Transverse colon (tissue), 4 donors: ENCODE measurements around the gene JAM3. TPM values are rescaled to one million over a fixed set of nuclear protein-coding genes. Genes with fewer than 3 reads are reported as not detected.
A peak's percentile ranks its signal among the peaks of the same experiment; 100 is the strongest.

Experiments used
- DNase-seq: peaks from one replicate; pipeline ENCODE4 v3.0.0-alpha.2; 2019
- H3K27ac ChIP-seq, 4 donors: fragments of 200-600 bp; sonication (generic); 2 replicates each; pipeline ENCODE4 v1.5.1; 2016 to 2018; ENCODE audit warnings: inconsistent platforms in 4 of 4
- H3K27me3 ChIP-seq: fragments of 200-600 bp; sonication (generic); 2 replicates; pipeline ENCODE4 v1.5.1; 2017; ENCODE audit warnings: inconsistent platforms
- H3K36me3 ChIP-seq, 4 donors: fragments of 200-600 bp; sonication (generic); 2 replicates each; pipeline ENCODE4 v1.5.1; 2017 to 2019; ENCODE audit warnings: inconsistent platforms in 4 of 4
- H3K4me1 ChIP-seq, 4 donors: fragments of 200-600 bp; sonication (generic); 2 replicates each; pipeline ENCODE4 v1.5.1; 2017 to 2020; ENCODE audit warnings: inconsistent platforms in 4 of 4
- H3K4me3 ChIP-seq, 4 donors: fragments of 200-600 bp; sonication (generic); 1 replicate in 1 of 4; 2 replicates in 3 of 4; pipeline versions ENCODE4 v1.5.1 to v1.6.1; 2017 to 2019; ENCODE audit warnings: inconsistent platforms in 4 of 4
- H3K9me3 ChIP-seq, 2 donors: fragments of 200-600 bp; sonication (generic); 2 replicates each; pipeline ENCODE4 v1.5.1; 2017 to 2019; ENCODE audit warnings: inconsistent platforms in 2 of 2
- EP300 ChIP-seq: sonication (generic); formaldehyde crosslinking; IDR thresholded peaks from one replicate; pipeline ENCODE4 v1.6.1; 2017; ENCODE audit warnings: antibody characterized with exemption, low read depth
- POLR2A ChIP-seq: fragments of 450-650 bp; IDR thresholded peaks from one replicate; pipeline ENCODE4 v1.6.1; 2016; ENCODE audit warnings: antibody characterized with exemption, mild to moderate bottlenecking, moderate library complexity
- POLR2AphosphoS5 ChIP-seq, 3 donors: sonication (generic); formaldehyde crosslinking; IDR thresholded peaks; one replicate each; pipeline ENCODE4 v1.6.1; 2016; ENCODE audit warnings: antibody characterized with exemption in 3 of 3
- WGBS, 2 donors: methylation state at CpG; one replicate each; pipeline ENCODE4 v1.1.5; 2018; ENCODE audit warnings: low coverage in 1 of 2; 5-methylcytosine and 5-hydroxymethylcytosine counted together
- in situ Hi-C, 4 donors: fragments of 200-750 bp; cut with MboI; loops; one replicate each; pipeline versions ENCODE4 v1.15.0 to v1.15.1; 2017; ENCODE audit warnings: low sequenced_read_pairs in 3 of 4, low pct_ligation_motif_present in 1 of 4, low pct_unique_long_range_greater_than_20kb in 1 of 4
- intact Hi-C: fragments of 100-400 bp; cut with DNase I; formaldehyde crosslinking; loops from one replicate; pipeline ENCODE4 v1.15.1; 2023; ENCODE audit warnings: low total_unique reads
- total RNA-seq, 4 donors: library from RNA; depleted of rRNA; stranded (reverse); fragments of >200 nt; gene quantifications; one replicate each; pipeline ENCODE4 v1.1.0, GENCODE V29; 2016
- TF ChIP-seq, protein P1 (sequence below), 5 experiments: fragments of 200-600 bp in 3 of 5; fragments of 450-650 bp in 2 of 5; sonication (generic) in 3 of 5; IDR thresholded peaks; 1 replicate in 2 of 5; 2 replicates in 3 of 5; pipeline ENCODE4 v1.5.1; 2016 to 2017; ENCODE audit warnings: antibody characterized with exemption in 5 of 5, inconsistent platforms in 3 of 5, mild to moderate bottlenecking in 2 of 5, moderate library complexity in 1 of 5

The JAM3 gene
- total RNA-seq, 4 donors from 2014 or later = 7.8 to 56.9 (median 13.8) TPM

DNA sequence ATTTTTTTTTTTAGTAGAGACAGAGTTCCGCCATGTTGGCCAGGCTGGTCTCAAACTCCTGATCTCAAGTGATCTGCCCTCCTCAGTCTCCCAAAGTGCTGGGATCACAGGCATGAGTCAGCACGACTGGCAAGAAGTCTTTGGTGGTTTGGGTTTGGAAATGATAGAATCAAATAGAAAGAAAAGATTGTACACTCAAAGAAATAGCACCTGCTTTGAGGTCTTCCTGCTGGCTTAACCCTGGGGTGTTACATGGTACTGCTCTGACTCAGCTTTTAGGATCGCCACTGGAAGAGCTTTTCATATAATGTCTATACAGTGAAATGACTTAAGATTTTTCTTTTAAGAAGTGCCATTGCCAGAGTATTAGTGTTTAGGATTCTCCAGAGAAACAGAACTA, 50.2 kb downstream of the JAM3 start:
- no peak for DNase-seq
- Histone ChIP-seq H3K4me3 (no peak overlapping the region), H3K27ac (peak overlapping the region; percentile 79 to 85 (median 83)), H3K4me1 (peaks cover 0 to 16% (median 7%) of the 10 kb centered on the region in 4 donors), H3K9me3 (no peaks in the 10 kb centered on the region), H3K27me3 (peaks cover 15% of the 10 kb centered on the region), H3K36me3 (no peaks in the 10 kb centered on the region)
- WGBS, 2 donors = 71 to 78% methylated on average over 1 to 3 of the region's 3 CpGs
- in situ Hi-C loops (no loop called here), intact Hi-C loops (no loop called here)
- TF ChIP-seq, protein P1, sequence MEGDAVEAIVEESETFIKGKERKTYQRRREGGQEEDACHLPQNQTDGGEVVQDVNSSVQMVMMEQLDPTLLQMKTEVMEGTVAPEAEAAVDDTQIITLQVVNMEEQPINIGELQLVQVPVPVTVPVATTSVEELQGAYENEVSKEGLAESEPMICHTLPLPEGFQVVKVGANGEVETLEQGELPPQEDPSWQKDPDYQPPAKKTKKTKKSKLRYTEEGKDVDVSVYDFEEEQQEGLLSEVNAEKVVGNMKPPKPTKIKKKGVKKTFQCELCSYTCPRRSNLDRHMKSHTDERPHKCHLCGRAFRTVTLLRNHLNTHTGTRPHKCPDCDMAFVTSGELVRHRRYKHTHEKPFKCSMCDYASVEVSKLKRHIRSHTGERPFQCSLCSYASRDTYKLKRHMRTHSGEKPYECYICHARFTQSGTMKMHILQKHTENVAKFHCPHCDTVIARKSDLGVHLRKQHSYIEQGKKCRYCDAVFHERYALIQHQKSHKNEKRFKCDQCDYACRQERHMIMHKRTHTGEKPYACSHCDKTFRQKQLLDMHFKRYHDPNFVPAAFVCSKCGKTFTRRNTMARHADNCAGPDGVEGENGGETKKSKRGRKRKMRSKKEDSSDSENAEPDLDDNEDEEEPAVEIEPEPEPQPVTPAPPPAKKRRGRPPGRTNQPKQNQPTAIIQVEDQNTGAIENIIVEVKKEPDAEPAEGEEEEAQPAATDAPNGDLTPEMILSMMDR (IDR thresholded peaks at IDR 0.05) = no peak
- TF ChIP-seq POLR2A = no peak
- TF ChIP-seq POLR2AphosphoS5 (IDR thresholded peaks at IDR 0.05) = no peak
- no peak for TF ChIP-seq EP300

DNA sequence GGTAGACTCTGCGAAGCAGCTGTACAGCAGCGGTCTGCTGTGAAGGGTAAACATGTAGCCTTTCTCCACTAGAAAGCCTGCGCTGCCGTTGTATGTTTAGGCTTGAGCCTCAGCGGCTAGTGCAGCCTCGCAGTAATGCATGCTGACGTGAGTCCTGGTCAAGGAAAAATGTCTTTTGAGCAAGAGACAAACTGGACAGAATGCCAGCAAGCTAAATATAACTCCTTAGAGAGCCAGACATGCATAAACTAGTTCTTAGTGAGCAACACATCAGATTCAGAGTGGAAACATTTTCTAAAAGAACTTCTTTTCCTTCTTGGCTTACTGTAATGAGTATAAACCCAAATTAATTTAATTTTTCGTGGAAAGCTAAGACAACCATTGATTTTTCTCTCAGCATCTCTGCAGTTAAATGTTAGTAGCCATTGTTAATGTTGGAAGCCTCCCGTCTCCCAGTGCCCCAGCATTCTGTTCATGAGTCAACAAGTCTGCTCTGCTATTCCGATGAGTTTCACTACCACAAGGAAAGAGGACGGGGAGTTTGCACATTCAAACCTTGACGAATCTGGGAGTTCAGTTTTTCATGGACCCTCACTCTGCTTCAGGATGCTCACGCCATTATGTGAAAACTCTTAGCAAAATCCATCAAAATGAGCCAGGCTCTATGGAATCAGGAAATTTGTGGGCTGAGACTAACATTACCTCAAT, 51.4 kb downstream of the JAM3 start:
- in situ Hi-C loops (no loop called here), intact Hi-C loops (loop anchor here (5.0 to 10.0 kb wide), 2 partner anchors 48 to 165 kb away; partner anchors contain the start of gene IGSF9B)
- Histone ChIP-seq H3K9me3 (no peaks in the 10 kb centered on the region), H3K36me3 (no peaks in the 10 kb centered on the region), H3K4me3 (peak overlapping the region in 2 of 4 donors; percentile 5 to 7), H3K4me1 (peaks cover 0 to 21% (median 14%) of the 10 kb centered on the region in 4 donors), H3K27me3 (peaks cover 27% of the 10 kb centered on the region), H3K27ac (peak overlapping the region; percentile 79 to 85 (median 83))
- WGBS, 2 donors = 59 to 69% methylated on average over 13 of the region's 13 CpGs
- TF ChIP-seq, protein P1 (IDR thresholded peaks at IDR 0.05) = no peak
- TF ChIP-seq EP300 (no peak), POLR2AphosphoS5 (IDR thresholded peaks at IDR 0.05) (peak; percentile 32 to 68 (median 67))
- peak; percentile 39 for DNase-seq

DNA sequence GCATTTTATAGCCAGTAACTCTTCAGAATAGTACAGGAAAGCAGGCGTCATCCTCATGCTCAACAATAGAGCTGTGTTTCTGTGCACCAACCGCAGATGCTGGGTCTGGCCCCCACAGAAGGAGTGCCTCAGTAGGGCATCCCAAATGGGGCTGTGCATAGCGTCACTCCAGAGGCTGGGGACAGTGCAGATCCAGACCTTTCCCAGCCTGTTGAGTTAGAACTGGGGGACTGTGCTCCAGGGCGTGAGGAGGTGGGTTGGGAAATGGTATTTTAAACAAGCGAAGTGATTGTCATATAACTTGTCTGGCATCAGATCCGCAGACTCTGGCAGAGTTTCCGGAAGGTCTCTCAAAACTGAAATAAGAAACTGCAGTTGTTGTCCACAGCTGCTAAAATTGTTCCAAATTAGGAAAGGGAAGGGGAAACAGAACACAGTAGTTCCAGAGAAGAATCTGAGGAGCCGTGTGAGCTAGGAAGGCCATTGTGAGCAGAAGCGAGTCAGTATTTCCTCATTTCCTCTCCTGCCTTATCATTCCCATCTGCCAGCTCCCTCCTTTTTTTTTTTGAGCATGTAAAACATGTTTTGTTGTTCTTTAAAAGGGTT, 52.2 kb downstream of the JAM3 start:
- Histone ChIP-seq H3K27me3 (peaks cover 35% of the 10 kb centered on the region), H3K4me1 (peaks cover 4 to 28% (median 19%) of the 10 kb centered on the region in 4 donors), H3K36me3 (no peaks in the 10 kb centered on the region), H3K4me3 (peak overlapping the region in 1 of 4 donors; percentile 4), H3K9me3 (no peaks in the 10 kb centered on the region), H3K27ac (peak overlapping the region; percentile 79 to 85 (median 83))
- WGBS, 2 donors = 41 to 51% methylated on average over 6 to 9 of the region's 9 CpGs
- intact Hi-C loops (loop anchor here (5.0 to 10.0 kb wide), 2 partner anchors 49 to 166 kb away; partner anchors contain the start of gene IGSF9B), in situ Hi-C loops (no loop called here)
- DNase-seq = no peak
- TF ChIP-seq POLR2A (no peak), POLR2AphosphoS5 (IDR thresholded peaks at IDR 0.05) (no peak), EP300 (no peak)
- TF ChIP-seq, protein P1 (IDR thresholded peaks at IDR 0.05) = no peak
